ENCODE measurements around the gene CWC22.

- no peak for TF ChIP-seq CTCF (IDR thresholded peaks at IDR 0.05)
- no peak for TF ChIP-seq POLR2AphosphoS5 (IDR thresholded peaks at IDR 0.05)
Measured at GRCh38 chr2:179981085-179981484, 26.0 kb downstream of the CWC22 start.
